ENCODE results near the gene MYO9B.
"Not testable (repeated sequence)": the region's sequence is repeated elsewhere in the genome, so short reads cannot be mapped to it uniquely, and the experiment has no call there.

Gene MYO9B

GRCh38 chr19:17114414-17114831, 38.8 kb downstream of the MYO9B start:
- DNase-seq: no peak

DNA sequence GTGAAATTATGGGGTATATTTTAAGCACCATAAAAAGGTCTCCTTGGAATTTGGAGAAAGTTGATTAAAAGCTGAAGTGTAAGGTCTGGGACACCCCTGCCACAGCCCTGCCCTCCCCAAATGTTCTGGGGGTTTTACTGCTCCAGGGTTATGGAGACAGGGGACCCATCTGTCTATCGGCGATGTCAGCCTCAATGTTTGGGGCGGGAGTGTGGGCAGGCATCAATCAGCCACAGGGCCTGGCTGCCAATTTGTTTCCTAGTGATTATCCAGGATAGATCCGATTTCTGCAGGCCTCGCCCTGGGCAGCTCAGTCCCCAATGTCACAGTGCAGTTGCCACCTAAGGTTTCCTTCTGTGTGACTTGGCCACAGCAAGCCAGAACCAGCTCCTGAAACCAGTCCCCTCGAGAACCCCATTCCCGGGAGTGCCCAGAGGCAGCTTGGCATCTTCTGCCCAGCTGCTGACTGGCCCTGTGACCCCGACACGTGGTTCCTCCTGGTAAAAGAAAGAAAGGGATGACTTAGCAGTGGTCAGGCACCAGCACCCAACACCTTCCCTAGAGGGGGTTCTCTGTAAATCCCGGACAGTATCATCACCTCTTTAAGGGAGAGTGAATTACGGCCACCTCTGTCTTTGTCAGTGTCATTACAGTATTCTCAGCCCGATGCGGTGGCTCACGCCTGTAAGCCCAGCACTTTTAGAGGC, 41.6 kb downstream of the MYO9B start:
- no peak for DNase-seq

- no peak for DNase-seq
Observed at GRCh38 chr19:17118957-17119356, 43.4 kb downstream of the MYO9B start.

- DNase-seq: no peak
Observed at GRCh38 chr19:17121736-17122293, 46.2 kb downstream of the MYO9B start.

- no peak for DNase-seq
Observed at GRCh38 chr19:17123041-17123440, 47.5 kb downstream of the MYO9B start.

- no peak for DNase-seq
Observed at GRCh38 chr19:17124025-17124424, 48.4 kb downstream of the MYO9B start.

DNA sequence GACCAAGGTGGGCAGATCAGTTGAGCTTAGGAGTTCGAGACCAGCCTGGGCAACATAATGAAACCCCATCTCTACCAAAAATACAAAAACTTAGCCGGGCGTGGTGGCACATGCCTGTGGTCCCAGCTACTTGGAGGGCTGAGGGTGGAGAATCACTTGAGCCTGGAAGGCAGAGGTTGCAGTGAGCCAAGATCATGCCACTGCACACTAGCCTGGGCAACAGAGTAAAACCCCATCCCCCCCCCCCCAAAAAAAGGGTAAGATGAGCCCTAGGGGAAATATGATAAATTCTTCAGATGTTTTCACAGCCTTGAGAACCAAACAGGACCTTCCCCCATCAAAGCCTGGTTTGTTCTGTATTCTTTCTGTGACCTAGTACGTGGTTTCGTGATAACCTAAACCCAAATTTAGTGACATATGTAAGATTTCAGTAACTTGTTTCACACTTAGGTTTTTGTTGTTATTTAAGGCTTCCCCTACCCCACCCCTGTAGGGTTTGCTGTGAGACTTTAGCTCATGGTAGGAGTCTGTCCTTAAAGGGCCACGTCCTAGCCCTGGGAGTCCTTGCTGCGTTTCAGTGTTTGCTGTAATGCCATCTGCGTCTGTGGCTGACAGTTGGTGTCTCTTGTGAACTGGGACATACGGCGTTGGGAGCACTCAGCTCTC, 49.6 kb downstream of the MYO9B start:
- peak; percentile 40 for DNase-seq

DNA sequence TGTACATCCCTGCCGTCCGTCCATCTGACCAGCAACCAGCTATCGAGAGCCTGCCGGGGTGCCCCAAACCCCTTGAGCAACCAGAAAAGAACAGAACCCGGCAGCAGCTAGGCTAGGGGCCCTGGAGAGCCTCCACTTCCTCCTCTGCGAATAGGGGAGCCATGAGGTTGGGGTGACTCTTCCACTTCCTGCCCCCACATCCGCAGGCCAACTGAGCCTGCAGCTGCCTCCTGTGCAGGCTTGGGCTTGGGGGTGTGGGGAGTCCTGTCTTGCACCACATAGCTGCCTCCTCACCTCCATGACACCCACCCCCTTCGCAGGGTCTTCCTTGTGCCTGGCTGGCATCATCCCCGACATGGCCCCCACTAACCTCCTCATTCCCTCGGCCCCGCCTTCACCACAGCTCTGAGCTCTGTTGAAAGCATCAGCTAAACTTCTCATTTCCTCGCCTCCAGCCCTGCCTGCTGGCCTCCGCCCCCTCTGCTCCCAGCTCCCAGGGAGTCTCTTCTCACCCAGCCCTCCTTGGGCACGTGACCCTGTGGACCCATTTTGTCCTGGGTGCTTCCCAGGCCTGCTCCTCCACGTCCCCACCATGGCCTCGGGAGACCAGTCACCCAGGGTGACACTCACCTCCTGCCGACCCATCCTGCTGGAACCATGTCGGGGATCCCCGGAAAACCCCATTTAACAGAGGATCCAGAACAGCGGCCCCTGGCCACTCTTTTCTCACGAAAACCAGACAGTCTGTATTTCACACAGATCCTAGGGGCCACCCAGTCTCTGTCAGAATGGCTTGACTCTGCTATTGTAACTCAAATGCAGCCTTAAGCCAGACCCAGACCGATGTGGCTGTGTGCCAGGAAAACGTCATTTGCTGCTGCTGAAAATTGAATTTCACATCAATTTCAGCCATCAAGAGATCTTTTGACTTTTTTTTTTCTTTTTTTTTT, 50.4 kb downstream of the MYO9B start:
- DNase-seq: peak; percentile 84

- no peak for DNase-seq
Observed at GRCh38 chr19:17127671-17128070, 52.1 kb downstream of the MYO9B start.

DNA sequence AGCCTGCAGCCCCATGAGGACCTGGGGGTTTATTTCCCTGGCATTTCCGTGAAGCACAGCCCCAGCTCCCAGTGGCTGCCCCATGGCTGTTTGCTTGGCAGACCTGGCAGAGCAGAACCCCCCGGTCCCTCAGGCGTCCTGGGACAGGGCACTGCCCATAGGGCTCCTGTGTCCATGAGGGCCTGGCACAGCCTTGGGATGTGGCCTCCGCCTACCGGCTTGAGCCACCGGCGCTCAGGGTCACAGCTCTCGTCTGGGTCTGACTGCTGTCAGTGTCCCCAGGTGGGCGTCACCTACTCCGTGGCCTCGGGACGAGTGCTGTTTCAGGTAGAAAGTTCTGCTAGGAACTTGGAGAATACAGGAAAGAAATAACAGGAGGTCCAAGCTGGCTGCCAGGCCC, 52.8 kb downstream of the MYO9B start:
- DNase-seq: no peak

- DNase-seq: no peak
Observed at GRCh38 chr19:17128820-17129219, 53.2 kb downstream of the MYO9B start.

DNA sequence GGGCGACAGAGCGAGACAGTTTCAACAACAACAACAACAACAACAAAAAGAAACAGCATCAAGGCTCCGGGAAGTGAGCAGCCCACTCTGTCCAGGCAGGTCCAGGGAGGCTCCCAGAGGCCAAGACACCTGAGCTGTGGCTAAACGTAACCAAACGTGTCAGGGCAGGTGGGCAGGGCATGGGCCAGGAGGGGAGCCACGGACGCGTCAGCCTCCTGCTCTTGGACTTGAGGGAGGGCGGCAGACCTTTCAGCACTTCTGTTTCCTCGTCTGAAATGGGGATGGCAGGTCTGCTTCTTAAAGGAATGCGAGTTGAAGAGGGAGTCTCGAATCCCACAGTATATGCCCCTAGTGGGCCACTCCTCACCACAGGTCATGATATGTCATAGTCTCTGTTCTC, 53.8 kb downstream of the MYO9B start:
- DNase-seq: no peak

- peak; percentile 60 for DNase-seq
Observed at GRCh38 chr19:17135001-17135853, 59.6 kb downstream of the MYO9B start.

DNA sequence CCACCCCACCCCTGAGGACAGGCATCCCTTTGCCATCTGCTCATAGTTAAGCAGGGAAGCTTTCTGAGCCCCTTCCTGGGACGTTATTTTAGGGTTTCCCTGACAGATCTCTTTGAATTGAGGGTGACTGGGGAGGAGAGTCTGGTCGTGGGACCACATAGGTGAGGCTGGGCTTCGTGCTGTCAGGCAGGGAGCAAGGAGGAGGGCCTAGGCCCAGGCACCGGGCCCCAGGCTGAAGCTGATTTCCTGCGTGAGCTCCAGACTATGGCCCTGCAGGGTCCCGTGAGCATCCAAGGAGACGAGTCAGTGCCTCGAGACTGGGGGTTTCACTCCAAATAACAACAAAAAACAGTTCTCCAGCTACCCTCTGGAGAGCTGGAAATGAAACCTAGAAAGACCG, 60.4 kb downstream of the MYO9B start:
- DNase-seq: no peak

DNA sequence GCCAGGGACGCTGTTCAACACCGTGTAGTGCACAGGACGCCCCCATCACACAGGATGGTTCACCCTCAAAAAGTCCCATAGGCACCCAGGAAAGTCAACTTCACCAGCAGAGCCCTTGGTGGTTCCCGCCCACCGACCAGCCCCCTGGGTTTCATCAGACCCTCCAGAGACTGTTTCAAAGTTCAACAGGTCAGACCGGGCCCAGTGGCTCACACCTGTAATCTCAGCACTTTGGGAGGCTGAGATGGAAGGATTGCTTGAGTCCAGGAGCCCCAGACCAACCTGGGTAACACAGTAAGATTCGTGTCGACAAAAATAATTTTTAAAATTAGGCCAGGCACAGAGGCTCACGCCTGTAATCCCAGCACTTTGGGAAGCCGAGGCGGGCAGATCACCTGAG, 61.0 kb downstream of the MYO9B start:
- DNase-seq: no peak

DNA sequence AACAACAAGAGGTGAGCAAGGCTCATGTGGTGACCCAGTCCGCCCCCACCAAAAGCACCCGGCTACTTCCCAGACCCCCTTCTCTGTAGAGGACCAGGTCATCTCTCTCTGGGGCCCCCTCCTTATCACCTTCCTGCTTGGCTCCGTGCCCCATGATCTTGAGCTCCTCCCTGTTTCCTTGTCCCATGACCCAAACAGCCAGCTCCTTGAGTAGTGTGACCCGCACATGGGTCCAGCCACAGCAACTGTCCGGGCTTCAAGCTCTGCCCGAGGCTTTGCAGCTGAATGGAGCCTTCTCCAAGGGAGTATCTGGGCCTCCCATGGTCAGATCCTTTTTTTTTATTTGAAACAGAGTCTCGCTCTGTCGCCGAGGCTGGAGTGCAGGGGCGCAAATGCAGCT, 61.8 kb downstream of the MYO9B start:
- DNase-seq: no peak

DNA sequence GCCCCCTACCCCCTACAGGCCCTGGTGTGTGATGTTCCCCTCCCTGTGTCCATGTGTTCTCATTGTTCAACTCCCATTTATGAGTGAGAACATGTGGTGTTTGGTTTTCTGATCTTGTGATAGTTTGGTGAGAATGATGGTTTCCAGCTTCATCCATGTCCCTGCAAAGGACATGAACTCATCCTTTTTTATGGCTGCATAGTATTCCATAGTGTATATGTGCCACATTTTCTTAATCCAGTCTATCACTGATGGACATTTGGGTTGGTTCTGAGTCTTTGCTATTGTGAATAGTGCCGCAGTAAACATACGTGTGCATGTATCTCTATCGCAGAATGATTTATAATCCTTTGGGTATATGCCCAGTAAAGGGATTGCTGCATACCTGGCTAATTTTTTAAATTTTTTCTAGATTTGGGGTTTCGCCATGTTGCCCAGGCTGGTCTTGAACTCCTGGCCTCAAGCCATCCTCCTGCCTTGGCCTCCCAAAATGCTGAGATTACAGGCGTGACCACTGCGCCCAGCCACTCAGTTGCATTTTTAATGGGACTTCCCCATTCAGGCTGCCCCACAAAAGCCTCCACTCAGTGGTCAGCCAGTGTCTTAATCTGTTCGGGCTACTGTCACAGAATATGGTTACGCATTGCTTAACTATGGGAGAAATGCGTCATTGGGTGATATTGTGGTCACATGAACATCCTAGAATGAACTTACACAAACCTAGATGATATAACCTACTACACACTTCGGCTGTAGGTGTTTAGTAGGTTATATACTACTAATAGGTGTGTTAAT, 62.7 kb downstream of the MYO9B start:
- not testable (repeated sequence) for DNase-seq

GRCh38 chr19:17138937-17139598, 63.5 kb downstream of the MYO9B start:
- DNase-seq: no peak

- not testable (repeated sequence) for DNase-seq
Observed at GRCh38 chr19:17144771-17145170, 69.2 kb downstream of the MYO9B start.

Measured in CD4-positive, alpha-beta T cell treated with Interleukin-17A for 4 hours (primary cell).